Stimulated activated CD8-positive, alpha-beta memory T cell treated with anti-CD3 and anti-CD28 coated beads, Interleukin-12 subunit alpha, Interleukin-12 subunit beta, amount 100 ng/mL, for 1 hour (primary cell): ENCODE results near the gene DAPK2.

Experiments used
- DNase-seq: peaks from one replicate; pipeline ENCODE4 v3.0.0-alpha.2; 2020; ENCODE audit warnings: low read depth

The DAPK2 gene

GRCh38 chr15:63893866-63894661, 152.2 kb downstream of the DAPK2 start:
- no peak for DNase-seq

- DNase-seq, result peak; percentile 55
Observed at GRCh38 chr15:63892794-63893441, 153.4 kb downstream of the DAPK2 start.

GRCh38 chr15:63891768-63892133, 154.5 kb downstream of the DAPK2 start:
- DNase-seq, result no peak

DNA sequence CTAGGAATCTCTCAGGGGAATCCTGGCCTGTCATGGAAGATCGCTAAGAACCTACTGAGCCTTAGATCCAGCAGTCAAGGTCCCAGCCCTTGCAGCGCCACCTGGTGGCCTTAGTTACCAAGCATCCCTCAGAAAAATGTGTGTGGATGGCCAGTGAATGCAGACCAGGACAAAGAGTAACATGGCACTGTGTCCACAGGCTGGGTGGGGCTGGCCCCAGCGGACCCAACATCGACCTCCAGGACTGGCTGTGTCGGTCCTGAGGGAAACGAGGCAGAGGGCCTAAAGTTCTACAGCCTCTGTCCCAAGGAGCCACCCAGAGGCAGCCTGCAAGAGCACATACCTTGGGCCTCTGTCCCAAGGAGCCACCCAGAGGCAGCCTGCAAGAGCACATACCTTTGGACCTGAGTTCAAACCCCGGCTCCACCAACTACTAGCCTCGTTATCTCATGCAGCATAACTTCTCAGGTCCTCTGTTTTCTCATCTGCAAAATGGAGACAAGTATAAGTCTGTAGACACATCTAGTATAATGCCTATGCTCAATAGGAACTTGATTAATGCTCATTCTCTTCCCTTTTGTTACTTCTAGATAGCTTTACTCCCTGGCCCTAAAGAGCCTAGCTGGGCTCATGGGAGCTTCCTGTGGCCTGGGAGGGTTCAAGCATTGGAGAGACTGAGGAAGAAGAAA, 155.1 kb downstream of the DAPK2 start:
- DNase-seq, result peak; percentile 60

DNA sequence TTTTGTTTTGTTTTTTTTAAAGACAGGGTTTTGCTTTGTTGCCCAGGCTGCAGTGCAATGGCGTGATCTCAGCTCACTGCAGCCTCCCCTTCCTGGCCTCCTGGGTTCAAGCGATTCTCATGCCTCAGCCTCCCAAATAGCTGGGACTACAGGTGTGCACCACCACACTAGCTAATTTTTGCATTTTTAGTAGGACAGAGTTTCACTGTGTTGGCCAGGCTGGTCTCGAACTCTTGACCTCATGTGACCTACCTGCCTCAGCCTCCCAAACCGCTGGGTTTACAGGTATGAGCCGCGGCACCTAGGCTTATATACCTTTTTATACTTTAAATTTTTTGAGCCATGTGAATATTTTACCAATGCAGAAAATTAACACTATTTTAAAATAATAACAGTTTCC, 155.7 kb downstream of the DAPK2 start:
- DNase-seq, result no peak

GRCh38 chr15:63889831-63890230, 156.5 kb downstream of the DAPK2 start:
- DNase-seq, result no peak

DNA sequence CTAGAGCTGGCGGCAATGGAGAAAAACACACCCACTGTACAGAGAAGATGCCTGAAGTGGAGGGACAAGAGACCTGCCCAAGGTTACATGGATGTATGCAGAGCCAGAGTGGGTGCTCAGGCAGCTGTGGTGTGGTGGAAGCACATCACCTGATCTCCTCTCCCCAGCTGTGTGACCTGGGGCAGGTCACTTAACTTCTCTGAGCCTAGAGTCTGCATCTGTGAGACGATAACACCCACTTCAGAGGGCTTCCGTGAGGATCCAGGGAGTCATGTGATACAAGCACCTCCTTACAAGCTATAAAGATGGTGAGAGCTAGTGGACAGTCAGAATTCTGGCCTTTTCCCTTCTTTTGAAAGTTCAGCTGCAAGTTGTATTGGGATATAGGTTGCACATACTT, 157.5 kb downstream of the DAPK2 start:
- no peak for DNase-seq

GRCh38 chr15:63888146-63888545, 158.1 kb downstream of the DAPK2 start:
- no peak for DNase-seq

GRCh38 chr15:63887630-63888029, 158.7 kb downstream of the DAPK2 start:
- no peak for DNase-seq

DNA sequence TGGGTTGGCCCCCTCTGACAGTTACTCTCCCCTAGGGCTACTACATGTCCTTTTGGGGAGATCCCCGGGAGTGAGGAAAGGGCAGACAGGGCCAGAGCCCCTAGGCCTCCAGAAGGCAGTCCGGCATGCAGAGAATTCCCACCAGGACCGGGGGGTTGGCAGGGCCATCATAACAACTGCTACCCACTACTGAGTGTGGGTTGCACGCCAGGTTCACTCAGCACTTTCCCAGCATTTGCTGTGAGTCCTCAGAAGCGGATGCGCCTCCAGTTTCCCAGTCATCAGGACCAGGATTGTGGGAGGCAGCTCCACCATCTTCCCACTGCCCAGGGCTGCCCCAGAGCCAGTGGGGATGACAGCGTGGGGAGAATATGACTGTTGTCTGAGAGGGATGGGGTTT, 161.3 kb downstream of the DAPK2 start:
- no peak for DNase-seq

- DNase-seq, result no peak
Observed at GRCh38 chr15:63881431-63881830, 164.9 kb downstream of the DAPK2 start.

DNA sequence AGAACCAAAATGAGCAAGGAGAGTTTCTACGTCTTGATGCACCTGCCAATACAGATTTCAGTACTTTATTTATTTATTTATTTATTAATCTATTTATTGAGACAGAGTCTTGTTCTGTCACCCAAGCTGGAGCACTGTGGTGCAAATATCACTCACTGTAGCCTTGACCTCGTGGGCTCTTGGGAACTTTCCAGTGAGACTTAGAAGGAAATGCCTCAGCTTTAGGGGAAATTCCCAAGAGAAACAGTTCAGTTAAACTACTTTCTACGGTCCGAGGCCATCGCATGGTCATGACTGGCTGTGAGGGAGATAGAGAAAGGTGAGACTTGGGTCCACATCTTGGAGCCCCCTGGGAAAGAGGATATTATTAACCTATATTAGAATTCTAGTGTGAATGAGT, 165.5 kb downstream of the DAPK2 start:
- DNase-seq, result no peak

DNA sequence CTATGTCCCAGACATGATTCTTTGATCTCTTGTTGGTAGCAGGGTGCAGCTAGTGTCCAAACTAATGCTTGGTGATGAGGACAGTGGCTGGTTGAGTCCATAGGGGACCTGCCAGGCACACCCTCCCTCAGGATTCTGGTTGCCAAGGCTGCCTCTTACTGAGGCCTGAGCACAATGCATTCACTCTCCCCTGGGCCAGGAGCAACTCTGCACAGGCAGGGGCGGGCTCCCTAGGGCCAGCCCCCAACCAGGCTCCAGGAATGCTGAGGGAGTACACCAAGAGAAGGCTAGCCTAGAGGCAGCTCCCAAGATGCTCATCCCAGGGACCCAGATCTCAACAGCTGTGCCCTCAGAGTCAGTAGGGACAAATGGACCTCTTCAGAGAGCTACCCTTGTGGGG, 166.3 kb downstream of the DAPK2 start:
- no peak for DNase-seq

GRCh38 chr15:63879211-63879610, 167.1 kb downstream of the DAPK2 start:
- DNase-seq, result no peak

DNA sequence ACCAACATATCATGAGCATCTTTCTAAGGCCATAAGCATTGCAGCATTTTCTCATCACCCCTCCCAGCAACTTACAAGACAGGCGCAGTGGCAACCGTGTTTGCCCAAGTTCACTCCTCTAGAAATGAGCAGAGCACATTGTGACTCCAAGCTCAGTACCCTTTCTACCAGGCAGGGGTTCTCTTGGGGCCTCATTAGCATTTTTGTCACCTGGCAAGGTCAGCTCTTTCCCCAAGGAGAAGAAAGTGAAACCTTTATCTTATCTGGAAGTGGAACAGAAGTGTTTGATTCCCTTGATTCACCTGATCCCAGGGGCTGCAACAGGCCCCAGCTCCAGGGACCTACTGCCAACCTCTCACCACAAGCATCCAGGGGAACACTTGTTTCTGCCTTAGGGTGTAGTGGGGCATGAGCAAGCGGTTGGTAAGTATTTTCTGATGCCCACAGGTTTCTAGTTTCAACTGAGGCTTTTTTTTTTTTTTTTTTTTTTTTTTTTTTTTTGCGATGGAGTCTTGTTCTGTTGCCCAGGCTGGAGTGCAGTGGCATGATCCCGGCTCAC, 168.5 kb downstream of the DAPK2 start:
- DNase-seq, result no peak

DNA sequence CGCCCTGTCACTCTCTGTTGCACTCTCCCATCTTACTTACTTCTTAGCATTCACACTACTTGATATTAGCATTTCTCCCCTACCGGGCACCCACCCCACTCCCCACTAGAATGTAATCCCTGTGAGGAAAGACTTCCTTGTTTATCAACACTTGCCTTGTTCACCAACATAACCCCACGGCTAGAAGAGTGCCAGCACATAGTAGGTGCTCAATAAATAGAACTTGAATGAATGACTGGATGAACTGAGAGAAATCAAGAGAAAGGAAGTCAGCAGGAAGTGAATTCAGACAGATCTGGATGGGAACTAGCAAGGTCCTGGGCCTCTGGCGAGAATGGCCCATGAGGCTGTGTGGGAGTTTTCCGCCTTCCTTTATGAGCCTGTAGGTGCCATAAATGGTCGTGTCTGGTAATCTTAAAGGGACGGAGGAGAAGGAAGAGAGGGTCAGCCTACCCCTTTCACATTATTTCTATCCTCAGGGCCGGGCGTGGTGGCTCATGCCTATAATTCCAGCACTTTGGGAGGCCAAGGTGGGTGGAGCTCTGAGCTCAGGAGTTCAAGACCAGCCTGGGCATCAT, 170.1 kb downstream of the DAPK2 start:
- no peak for DNase-seq

DNA sequence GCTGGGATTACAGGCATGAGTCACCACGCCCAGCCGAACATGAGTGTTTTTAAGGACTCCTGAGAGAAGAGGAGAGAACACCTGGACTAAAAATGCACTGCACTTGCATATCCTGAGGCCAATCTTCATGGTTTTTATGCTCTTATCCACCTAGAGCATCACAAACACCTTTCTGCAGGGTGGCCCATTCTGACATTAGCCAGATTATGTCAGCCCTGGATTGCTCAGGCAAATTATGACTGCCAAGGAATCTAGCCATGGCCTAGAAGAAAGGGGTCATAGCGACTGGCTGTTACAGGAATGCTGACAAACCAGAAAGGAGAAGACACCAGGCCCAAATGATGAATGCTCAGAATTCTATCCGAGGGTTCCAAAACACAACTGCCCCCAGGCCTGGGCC, 171.7 kb downstream of the DAPK2 start:
- DNase-seq, result no peak

DNA sequence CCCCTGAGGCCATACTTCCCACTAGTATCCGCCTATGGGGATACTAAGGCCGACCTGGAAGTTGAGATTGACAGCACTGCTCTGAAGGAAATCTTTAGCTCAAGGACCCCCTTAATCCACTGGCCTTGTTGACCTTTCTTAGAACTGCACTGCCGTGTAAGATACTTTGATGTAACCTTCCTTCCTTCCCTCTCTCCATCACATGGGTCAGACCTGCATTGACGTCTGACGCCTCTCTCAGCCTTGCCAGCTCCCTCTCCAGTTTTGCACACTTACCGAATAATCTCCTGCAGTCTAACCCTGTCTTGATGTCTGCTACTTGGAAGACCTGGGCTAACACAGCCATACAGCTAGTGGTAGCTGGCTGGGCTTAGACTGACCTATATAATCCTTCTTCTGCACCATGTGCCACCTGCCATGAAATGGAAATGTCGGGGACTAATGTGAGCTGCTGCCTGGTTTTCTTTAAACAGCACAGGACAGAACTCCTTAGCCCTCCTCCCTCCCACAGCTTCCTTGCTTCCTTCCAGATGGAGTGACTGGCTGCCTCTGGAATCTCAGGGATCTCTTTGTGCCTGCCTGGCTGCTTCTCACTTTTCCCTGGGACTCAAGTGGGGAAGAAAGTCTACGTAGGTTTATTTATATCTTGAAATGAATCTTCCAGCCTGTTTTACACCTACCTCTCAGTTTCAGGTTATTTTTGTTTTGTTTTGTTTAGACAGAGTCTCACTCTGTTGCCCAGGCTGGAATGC, 173.3 kb downstream of the DAPK2 start:
- DNase-seq, result no peak

- no peak for DNase-seq
Observed at GRCh38 chr15:63870487-63871209, 175.6 kb downstream of the DAPK2 start.

DNA sequence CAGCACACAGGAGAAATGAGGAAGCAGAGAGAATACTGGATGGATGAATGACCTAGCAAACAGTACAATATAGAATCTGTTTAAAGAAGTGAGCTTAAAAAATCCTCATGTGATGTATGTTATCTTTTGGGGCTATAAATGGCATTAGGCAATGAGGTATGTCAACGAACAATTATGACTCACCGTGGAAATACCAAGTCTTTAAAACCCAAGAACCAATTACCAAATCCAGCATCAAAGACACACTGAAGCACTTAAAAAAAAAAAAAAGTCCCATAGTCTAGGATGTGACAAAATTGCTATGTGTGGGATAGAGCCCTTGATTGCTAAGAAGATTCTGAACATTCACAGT, 176.3 kb downstream of the DAPK2 start:
- no peak for DNase-seq

- DNase-seq, result no peak
Observed at GRCh38 chr15:63869371-63870042, 176.8 kb downstream of the DAPK2 start.
